ENCODE results near the gene MCOLN1.

- TF ChIP-seq CTCF (conservative IDR thresholded peaks at IDR 0.05; ENCODE audit: low read depth, low read length): no peak
- TF ChIP-seq FOS (IDR thresholded peaks at IDR 0.05; ENCODE audit: low read depth, low read length): no peak
- no peak for TF ChIP-seq POLR2A (IDR thresholded peaks at IDR 0.05; ENCODE audit: low read depth, low read length)
- TF ChIP-seq MXI1 (IDR thresholded peaks at IDR 0.05; ENCODE audit: borderline replicate concordance, low read depth, low read length): no peak
- TF ChIP-seq, protein P1, sequence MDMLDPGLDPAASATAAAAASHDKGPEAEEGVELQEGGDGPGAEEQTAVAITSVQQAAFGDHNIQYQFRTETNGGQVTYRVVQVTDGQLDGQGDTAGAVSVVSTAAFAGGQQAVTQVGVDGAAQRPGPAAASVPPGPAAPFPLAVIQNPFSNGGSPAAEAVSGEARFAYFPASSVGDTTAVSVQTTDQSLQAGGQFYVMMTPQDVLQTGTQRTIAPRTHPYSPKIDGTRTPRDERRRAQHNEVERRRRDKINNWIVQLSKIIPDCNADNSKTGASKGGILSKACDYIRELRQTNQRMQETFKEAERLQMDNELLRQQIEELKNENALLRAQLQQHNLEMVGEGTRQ (IDR thresholded peaks at IDR 0.05; ENCODE audit: low read depth, low read length): no peak
- TF ChIP-seq RAD21 (IDR thresholded peaks at IDR 0.05; ENCODE audit: low read length): no peak
Observed at GRCh38 chr19:7516333-7516732, 6.1 kb upstream of the MCOLN1 start.

Measured in IMR-90 (cell line).